H4 (cell line): ENCODE results near the gene EPHB4. TPM values are rescaled to one million over a fixed set of nuclear protein-coding genes. Genes with fewer than 3 reads are reported as not detected.
A peak's percentile ranks its signal among the peaks of the same experiment; 100 is the strongest.
"Not testable (repeated sequence)": the region's sequence is repeated elsewhere in the genome, so short reads cannot be mapped to it uniquely, and the experiment has no call there.

Experiments
- DNase-seq: peaks from one replicate; pipeline ENCODE4 v3.0.0-alpha.2; 2015; ENCODE audit warnings: low spot score
- total RNA-seq: library from RNA; depleted of rRNA; stranded (reverse); fragments of >200 nt; shearing (Covaris generic); gene quantifications from 2 replicates; pipeline ENCODE4 v1.2.3, GENCODE V29; 2014; rRNA removed

The EPHB4 gene
- 29.9 and 37.1 TPM in 2 replicates for total RNA-seq

- DNase-seq: peak; percentile 83
These were observed at the start of gene EPHB4 for GRCh38 chr7:100827330-100828226. TSS of gene EPHB4 (minus strand) at chr7:100827523. CDS start at chr7:100827030, 493 bp downstream.

DNA sequence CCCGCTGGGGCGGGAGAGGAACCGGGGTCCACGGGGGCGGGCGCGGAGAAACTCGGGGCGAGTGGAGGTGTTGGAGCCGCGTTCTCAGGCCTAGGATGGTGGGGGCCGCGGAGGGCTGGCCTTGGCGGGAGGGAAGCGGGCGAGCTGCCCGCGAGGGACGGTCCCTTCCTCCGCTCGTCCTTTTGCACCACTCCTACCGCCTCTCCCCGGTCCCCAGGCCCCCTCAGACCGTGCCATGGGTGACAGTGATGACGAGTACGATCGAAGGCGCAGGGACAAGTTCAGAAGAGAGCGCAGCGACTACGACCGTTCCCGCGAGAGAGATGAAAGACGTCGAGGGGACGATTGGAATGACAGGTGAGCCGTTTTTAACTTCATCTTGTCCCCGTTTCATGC is 48.0 kb upstream of the EPHB4 start:
- DNase-seq: no peak

DNA sequence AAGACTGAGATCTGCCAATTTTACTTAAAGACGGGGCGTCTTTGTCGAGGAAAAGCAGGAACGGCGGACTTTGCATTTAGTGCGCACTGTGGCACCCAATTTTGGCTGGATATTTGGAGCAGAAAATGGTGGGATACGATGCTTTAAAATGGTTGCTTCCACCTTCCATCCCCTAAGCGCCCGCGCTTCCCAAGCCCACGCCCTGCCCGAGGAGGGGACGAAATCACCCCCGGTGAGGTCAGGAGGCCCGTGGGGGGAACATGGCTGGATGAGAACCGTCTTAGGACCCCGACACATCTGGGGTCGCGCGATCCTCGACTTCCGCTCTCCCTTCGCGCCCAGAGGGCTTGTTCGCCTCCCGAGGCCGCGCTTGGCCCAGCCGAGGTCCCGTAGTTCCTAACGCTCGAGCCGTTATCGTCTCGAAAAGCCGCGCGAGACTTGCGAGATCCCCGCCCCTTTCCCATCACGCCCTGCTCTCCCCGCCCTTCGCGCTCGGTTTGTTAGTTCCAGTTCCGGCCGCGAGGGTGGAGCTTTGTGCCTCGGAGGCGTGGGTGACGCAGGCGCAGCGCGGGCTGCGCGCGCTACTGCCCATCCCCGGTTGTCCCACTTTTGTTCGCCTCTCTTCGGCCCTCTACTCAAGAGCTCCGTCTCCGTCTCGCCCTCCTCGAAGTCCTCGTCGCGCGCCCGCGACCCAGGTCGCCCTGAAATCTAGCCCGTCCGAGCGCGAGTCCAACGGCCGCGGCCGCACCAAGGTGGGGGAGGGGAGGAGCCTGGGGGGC is 47.4 kb upstream of the EPHB4 start, which contains the start of gene SRRT:
SRRT (plus strand) TSS at position 527 of the 779 bp plus-strand sequence. CDS start 488 bp downstream, outside the sequence.
- DNase-seq: peak; percentile 98

DNA sequence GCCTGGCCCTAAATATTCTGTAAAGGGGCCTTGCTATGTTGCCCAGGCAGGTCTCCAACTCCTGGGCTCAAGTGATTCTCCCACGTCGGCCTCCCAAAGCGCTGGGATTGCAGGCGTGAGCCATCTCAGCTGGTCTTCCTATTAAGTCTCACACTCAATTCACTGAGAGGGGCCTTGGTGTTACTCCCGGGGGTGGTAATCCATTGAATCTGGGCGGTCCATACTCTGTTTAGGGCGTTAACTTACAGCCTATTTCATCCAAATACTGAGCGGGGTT is 46.9 kb upstream of the EPHB4 start:
- DNase-seq: no peak

- DNase-seq: no peak
These were observed 46.4 kb upstream of the EPHB4 start for GRCh38 chr7:100873599-100874299.

- no peak for DNase-seq
These were observed 40.6 kb upstream of the EPHB4 start for GRCh38 chr7:100867776-100868485.

DNA sequence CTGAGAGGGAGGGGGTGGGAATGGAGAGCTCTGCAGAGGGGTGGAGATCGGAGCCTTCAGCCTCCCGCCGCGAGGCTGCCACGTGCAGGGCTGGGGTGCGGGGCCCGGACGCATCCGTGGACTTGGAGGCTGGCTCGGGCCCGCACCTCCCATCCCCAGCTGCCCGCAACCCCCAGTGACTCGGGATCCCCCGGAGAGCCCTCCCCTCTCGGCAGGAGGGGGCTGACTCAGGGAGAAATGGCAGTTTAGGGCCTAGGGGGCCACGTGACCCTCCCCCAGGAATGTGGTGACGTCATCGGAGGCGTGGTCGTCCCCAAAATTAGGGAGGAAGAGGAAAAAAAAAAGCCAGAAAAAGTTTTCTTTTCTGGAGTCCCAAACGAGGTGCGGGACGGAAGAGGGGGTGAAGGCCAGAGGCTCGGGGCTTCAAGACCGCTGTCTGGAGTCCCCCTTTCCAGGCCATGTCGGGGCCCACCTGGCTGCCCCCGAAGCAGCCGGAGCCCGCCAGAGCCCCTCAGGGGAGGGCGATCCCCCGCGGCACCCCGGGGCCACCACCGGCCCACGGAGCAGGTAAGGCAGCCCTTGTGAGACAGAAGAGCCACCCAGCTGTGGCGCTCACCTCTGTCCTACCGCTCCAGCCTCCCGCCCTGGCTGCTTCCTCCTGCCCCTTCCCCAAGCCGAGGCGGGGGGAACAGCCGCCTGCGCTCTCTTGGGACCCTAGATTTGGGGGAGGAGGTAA is 39.9 kb upstream of the EPHB4 start, which contains the start of gene TRIP6:
TRIP6 (plus strand) TSS at position 348 of the 736 bp plus-strand sequence; CDS start at position 459, 111 bp downstream.
- DNase-seq: peak; percentile 93

GRCh38 chr7:100866729-100867039 is 39.4 kb upstream of the EPHB4 start:
- DNase-seq: no peak

DNA sequence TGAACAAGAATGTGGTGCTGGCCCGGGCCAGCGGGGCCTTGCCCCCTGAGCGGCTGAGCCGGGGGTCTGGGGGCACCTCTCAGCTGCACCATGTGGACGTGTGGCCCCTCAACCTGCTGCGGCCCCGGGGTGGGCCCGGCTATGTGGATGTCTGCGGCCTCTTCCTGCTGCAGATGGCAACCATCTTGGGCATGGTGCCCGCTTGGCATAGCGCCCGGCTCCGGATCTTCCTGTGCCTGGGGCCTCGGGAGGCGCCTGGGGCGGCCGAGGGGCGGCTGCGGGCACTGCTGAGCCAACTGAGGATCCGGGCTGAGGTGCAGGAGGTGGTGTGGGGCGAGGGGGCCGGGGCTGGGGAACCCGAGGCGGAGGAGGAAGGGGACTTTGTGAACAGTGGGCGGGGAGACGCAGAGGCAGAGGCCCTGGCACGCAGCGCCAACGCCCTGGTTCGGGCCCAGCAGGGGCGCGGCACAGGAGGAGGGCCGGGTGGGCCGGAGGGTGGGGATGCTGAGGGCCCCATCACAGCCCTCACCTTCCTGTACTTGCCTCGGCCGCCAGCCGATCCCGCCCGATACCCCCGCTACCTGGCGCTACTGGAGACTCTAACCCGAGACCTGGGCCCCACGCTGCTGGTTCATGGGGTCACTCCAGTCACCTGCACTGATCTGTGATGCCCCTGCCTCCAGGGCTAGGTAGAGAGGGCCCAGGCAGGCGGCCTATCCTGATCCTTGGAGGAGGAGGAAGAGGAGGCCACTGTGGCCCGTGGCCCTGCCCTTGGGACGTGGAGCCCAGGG is 38.8 kb upstream of the EPHB4 start:
- peak; percentile 81 for DNase-seq

GRCh38 chr7:100865372-100865911 is 38.1 kb upstream of the EPHB4 start:
- peak; percentile 92 for DNase-seq

DNA sequence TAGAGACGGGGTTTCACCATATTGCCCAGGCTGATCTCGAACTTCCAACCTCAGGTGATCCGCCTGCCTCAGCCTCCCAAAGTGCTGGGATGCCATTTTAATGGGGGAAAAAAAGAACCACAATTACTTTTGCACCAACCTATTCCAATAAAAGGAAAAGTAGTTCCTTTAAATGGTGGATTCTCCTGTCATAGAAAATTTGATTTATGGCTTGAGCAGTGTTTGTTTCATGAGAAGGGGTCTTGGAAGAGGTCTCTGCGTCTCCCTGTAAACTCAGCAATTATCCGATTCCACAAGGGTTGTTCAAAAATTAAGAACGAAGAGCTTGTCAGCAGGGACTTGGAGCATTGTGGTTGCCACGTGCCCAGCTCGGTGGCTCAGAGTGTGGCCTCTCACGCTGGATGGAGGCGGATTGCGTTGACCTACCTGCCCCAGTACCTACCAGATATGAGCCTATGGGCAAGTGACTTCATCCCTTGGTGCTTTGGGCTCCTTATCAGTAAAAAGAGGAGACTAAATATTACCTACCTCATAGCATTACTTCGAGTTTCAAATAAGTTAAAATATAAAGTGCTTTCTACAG is 37.0 kb upstream of the EPHB4 start:
- no peak for DNase-seq

GRCh38 chr7:100863406-100863950 is 36.2 kb upstream of the EPHB4 start:
- peak; percentile 81 for DNase-seq

DNA sequence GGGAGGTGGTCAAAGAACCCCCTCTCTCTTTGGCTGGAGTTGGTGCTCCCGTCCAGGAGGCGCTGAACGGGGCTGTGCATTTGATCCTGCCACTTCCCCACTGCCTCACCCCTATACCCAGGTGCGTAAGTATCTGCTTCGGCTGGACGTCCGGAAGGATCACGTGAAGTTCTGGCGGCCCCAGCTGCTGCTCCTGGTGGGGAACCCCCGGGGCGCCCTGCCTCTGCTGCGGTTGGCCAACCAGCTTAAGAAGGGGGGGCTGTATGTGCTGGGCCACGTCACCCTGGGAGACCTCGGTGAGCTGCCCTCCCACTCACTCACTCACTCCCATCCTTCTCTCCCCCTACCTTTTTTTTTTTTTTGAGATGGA is 34.3 kb upstream of the EPHB4 start:
- no peak for DNase-seq

GRCh38 chr7:100860702-100861615 is 33.6 kb upstream of the EPHB4 start:
- DNase-seq: no peak

- no peak for DNase-seq
These were observed 32.5 kb upstream of the EPHB4 start for GRCh38 chr7:100859856-100860255.

DNA sequence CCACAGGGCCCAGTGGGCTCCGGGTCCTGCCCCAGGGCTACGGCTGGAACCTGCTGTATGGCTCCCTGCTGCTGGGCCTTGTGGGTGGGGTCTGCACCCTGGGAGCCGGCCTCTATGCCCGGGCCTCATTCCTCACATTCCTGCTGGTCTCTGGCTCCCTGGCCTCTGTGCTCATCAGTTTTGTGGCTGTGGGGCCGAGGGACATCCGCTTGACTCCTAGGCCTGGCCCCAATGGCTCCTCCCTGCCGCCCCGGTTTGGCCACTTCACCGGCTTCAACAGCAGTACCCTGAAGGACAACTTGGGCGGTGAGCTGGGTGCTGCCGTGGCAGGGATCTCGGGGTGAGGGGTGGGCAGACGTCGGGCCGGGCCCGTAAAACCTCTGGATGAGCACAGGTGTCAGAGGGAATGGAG is 29.6 kb upstream of the EPHB4 start:
- DNase-seq: no peak

- DNase-seq: no peak
These were observed 28.2 kb upstream of the EPHB4 start for GRCh38 chr7:100855515-100855914.

DNA sequence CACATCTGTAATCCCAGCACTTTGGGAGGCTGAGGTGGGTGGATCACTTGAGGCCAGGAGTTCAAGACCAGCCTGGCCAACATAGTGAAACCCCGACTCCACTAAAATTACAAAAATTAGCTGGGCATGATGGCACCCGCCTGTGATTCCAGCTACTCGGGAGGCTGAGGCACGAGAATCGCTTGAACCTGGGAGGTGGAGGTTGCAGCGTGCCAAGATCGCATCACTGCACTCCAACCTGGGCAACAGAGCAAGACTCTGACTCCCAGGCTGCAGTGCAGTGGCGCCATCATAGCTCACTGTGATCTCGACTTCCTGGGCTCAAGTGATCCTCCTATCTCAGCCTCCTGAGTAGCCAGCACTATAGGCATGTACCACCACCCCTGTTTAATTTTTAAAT is 27.6 kb upstream of the EPHB4 start:
- not testable (repeated sequence) for DNase-seq
